Loucy (cell line): ENCODE results near the gene GET4.

Experiments used
- H2AFZ ChIP-seq: fragments of 200-600 bp; sonication (generic); 2 replicates; pipeline ENCODE4 v1.6.0; 2016; ENCODE audit warnings: antibody characterized with exemption, mild to moderate bottlenecking, low read length, moderate library complexity
- H3F3A ChIP-seq: fragments of 200-600 bp; 2 replicates; pipeline ENCODE4 v1.6.0; 2016; ENCODE audit warnings: antibody characterized with exemption, low read depth, mild to moderate bottlenecking
- H3K27me3 ChIP-seq: fragments of 200-600 bp; sonication (generic); 2 replicates; pipeline ENCODE4 v1.6.1; 2014; ENCODE audit warnings: low read length, mild to moderate bottlenecking; ENCODE audit not compliant: insufficient read depth, poor library complexity, severe bottlenecking
- H3K36me3 ChIP-seq: fragments of 200-600 bp; sonication (generic); 2 replicates; pipeline ENCODE4 v1.6.1; 2016; ENCODE audit warnings: low read length; ENCODE audit not compliant: insufficient read depth
- H3K4me1 ChIP-seq: fragments of 200-600 bp; sonication (generic); 2 replicates; pipeline ENCODE4 v1.5.1; 2014; ENCODE audit warnings: low read length, mild to moderate bottlenecking; ENCODE audit not compliant: insufficient read depth, poor library complexity, severe bottlenecking
- H3K4me2 ChIP-seq: fragments of 200-600 bp; sonication (generic); 2 replicates; pipeline ENCODE4 v1.6.0; 2014; ENCODE audit warnings: antibody characterized with exemption, low read length, low read depth, mild to moderate bottlenecking; ENCODE audit not compliant: poor library complexity, severe bottlenecking
- H3K4me3 ChIP-seq: fragments of 200-600 bp; sonication (generic); 2 replicates; pipeline ENCODE4 v1.5.1; 2014; ENCODE audit warnings: low read length, mild to moderate bottlenecking, mixed read lengths; ENCODE audit not compliant: poor library complexity, severe bottlenecking
- H3K79me2 ChIP-seq: fragments of 200-600 bp; sonication (generic); 2 replicates; pipeline ENCODE4 v1.6.1; 2014; ENCODE audit warnings: low read length; ENCODE audit not compliant: insufficient read depth
- H3K9ac ChIP-seq: fragments of 200-600 bp; sonication (generic); 2 replicates; pipeline ENCODE4 v1.6.0; 2014; ENCODE audit warnings: mild to moderate bottlenecking, low read depth, low read length, moderate library complexity; ENCODE audit not compliant: poor library complexity, severe bottlenecking
- H3K9me2 ChIP-seq: fragments of 200-600 bp; sonication (generic); replicated peaks from 2 replicates; pipeline ENCODE4 v1.6.1; 2016; ENCODE audit warnings: low read depth, low read length, mixed read lengths
- H3K9me3 ChIP-seq: fragments of 200-600 bp; sonication (generic); 2 replicates; pipeline ENCODE4 v1.6.1; 2014; ENCODE audit warnings: mild to moderate bottlenecking, antibody characterized with exemption, low read length, low read depth; ENCODE audit not compliant: insufficient read depth
- H4K20me1 ChIP-seq: fragments of 200-600 bp; sonication (generic); 2 replicates; pipeline ENCODE4 v1.6.0; 2014; ENCODE audit warnings: antibody characterized with exemption, low read length, mild to moderate bottlenecking; ENCODE audit not compliant: insufficient read depth, poor library complexity, severe bottlenecking
- CTCF ChIP-seq: fragments of 200-600 bp; sonication (generic); conservative IDR thresholded peaks from 2 replicates; pipeline ENCODE4 v1.5.1; 2014; ENCODE audit warnings: mild to moderate bottlenecking, antibody characterized with exemption, low read length
- EZH2phosphoT487 ChIP-seq: fragments of 200-600 bp; IDR thresholded peaks from 2 replicates; pipeline ENCODE4 v1.6.1; 2018; ENCODE audit warnings: antibody characterized with exemption, mild to moderate bottlenecking, moderate library complexity, borderline replicate concordance

The GET4 gene

GRCh38 chr7:898460-898854 is 22.1 kb downstream of the GET4 start:
- TF ChIP-seq EZH2phosphoT487 = no peak
- no peak for TF ChIP-seq CTCF
- Histone ChIP-seq H3K9ac (no peak overlapping the region), H3K4me1 (no peaks in the 10 kb centered on the region), H3K4me2 (no peak overlapping the region), H3K27me3 (no peaks in the 10 kb centered on the region), H3K36me3 (peaks cover 36% of the 10 kb centered on the region; the same call in 1 of the 2 replicates), H3K79me2 (no peaks in the 10 kb centered on the region), H3F3A (no peaks in the 10 kb centered on the region), H3K4me3 (no peak overlapping the region), H2AFZ (no peak overlapping the region), H3K9me2 (no peaks in the 10 kb centered on the region), H3K9me3 (no peaks in the 10 kb centered on the region), H4K20me1 (no peaks in the 10 kb centered on the region)

GRCh38 chr7:898855-899681 is 22.7 kb downstream of the GET4 start:
- Histone ChIP-seq H4K20me1 (no peaks in the 10 kb centered on the region), H3K9me2 (no peaks in the 10 kb centered on the region), H3F3A (no peaks in the 10 kb centered on the region), H3K4me3 (no peak overlapping the region), H3K4me2 (no peak overlapping the region), H3K36me3 (peaks cover 30% of the 10 kb centered on the region; the same call in 1 of the 2 replicates), H3K27me3 (no peaks in the 10 kb centered on the region), H3K4me1 (no peaks in the 10 kb centered on the region), H2AFZ (no peak overlapping the region), H3K9ac (no peak overlapping the region), H3K79me2 (no peaks in the 10 kb centered on the region), H3K9me3 (no peaks in the 10 kb centered on the region)
- TF ChIP-seq CTCF = no peak
- no peak for TF ChIP-seq EZH2phosphoT487

GRCh38 chr7:899806-900205 is 23.5 kb downstream of the GET4 start:
- Histone ChIP-seq H3F3A (no peaks in the 10 kb centered on the region), H2AFZ (no peak overlapping the region), H3K27me3 (no peaks in the 10 kb centered on the region), H3K9me2 (no peaks in the 10 kb centered on the region), H3K79me2 (no peaks in the 10 kb centered on the region), H3K4me2 (no peak overlapping the region), H3K9me3 (no peaks in the 10 kb centered on the region), H4K20me1 (no peaks in the 10 kb centered on the region), H3K4me1 (no peaks in the 10 kb centered on the region), H3K9ac (no peak overlapping the region), H3K4me3 (no peak overlapping the region), H3K36me3 (peaks cover 24% of the 10 kb centered on the region; the same call in 1 of the 2 replicates)
- TF ChIP-seq EZH2phosphoT487 (no peak), CTCF (no peak)
